ENCODE results near the gene TTC39B.

GRCh38 chr9:15329539-15330109, 22.6 kb upstream of the TTC39B start:
- TF ChIP-seq CTCF (IDR thresholded peaks at IDR 0.05): no peak
- TF ChIP-seq POLR2A (IDR thresholded peaks at IDR 0.05): no peak
